HAP-1 (cell line): ENCODE results near the gene ARFIP1.

ENCODE experiments used
- DNase-seq, 2 experiments: peaks; one replicate each; pipeline ENCODE4 v3.0.0-alpha.2; 2016 to 2020; ENCODE audit warnings: low spot score in 2 of 2
- H3K27me3 ChIP-seq: fragments of 250-450 bp; sonication (Bioruptor Pico); 2 replicates; pipeline ENCODE4 v1.5.1; 2020; ENCODE audit warnings: low read depth, mild to moderate bottlenecking, moderate library complexity
- H3K36me3 ChIP-seq: fragments of 250-450 bp; sonication (Bioruptor Pico); replicated peaks from 2 replicates; pipeline ENCODE4 v1.5.1; 2020; ENCODE audit warnings: mild to moderate bottlenecking
- H3K4me1 ChIP-seq: fragments of 250-450 bp; sonication (Bioruptor Pico); 2 replicates; pipeline ENCODE4 v1.5.1; 2020; ENCODE audit warnings: mild to moderate bottlenecking
- H3K4me3 ChIP-seq: fragments of 250-450 bp; sonication (Bioruptor Pico); 2 replicates; pipeline ENCODE4 v1.5.1; 2020; ENCODE audit warnings: mild to moderate bottlenecking, moderate library complexity
- H3K9me3 ChIP-seq: fragments of 250-450 bp; sonication (Bioruptor Pico); 2 replicates; pipeline ENCODE4 v1.5.1; 2020; ENCODE audit warnings: mild to moderate bottlenecking, moderate library complexity
- in situ Hi-C: fragments of 300-500 bp; cut with MboI; formaldehyde crosslinking; loops from 3 replicates; pipeline ENCODE4 v1.14.3; 2020; ENCODE audit warnings: low sequenced_read_pairs, inconsistent platforms, mixed read lengths

Gene ARFIP1

DNA sequence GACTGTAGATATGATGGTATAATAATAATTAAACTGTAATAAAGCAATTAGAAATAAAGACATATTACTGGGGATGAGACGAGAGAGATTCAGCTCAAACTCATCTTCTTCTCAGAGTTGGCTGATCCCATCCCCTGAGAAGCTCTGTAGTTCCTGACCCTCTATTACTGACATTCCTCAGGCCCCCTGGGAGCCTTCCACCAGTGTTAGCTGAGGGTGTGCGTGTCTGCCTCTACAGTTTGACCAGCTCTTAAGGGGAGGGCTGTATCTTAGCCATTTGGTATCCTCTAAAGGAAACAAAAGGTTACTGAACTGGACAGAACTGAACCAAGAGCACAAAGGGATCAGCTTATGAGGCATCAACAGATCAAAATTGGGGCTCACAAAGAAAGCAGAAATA, 167.6 kb downstream of the ARFIP1 start:
- DNase-seq = no peak
- Histone ChIP-seq H3K27me3 (no peaks in the 10 kb centered on the region), H3K4me1 (no peaks in the 10 kb centered on the region), H3K4me3 (no peak overlapping the region), H3K36me3 (no peaks in the 10 kb centered on the region), H3K9me3 (no peaks in the 10 kb centered on the region)
- in situ Hi-C loops = no loop called here

DNA sequence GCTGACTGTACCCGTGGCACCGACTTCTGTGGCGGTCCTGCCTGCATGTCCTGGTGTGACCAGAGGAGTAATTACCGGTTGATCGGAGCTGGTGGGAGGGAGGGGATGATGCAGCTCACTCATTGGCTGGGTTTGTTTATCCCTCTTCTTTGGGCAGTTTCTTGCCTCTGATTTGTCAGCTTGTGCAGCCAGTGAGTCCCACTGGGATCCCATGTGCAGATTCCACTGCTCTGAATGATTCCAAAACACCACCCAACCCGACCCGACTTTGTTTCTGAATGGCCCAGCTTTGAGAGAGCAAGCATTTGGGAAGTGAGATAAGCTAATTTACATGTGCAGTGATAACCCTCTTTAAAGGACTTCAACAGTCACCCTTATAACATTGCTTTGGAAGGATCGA, 170.2 kb downstream of the ARFIP1 start:
- in situ Hi-C loops = no loop called here
- H3K27me3 ChIP-seq = no peaks in the 10 kb centered on the region
- DNase-seq = no peak
- no peaks in the 10 kb centered on the region for H3K36me3 ChIP-seq
- H3K4me1 ChIP-seq = no peaks in the 10 kb centered on the region
- H3K4me3 ChIP-seq = no peak overlapping the region
- no peaks in the 10 kb centered on the region for H3K9me3 ChIP-seq

DNA sequence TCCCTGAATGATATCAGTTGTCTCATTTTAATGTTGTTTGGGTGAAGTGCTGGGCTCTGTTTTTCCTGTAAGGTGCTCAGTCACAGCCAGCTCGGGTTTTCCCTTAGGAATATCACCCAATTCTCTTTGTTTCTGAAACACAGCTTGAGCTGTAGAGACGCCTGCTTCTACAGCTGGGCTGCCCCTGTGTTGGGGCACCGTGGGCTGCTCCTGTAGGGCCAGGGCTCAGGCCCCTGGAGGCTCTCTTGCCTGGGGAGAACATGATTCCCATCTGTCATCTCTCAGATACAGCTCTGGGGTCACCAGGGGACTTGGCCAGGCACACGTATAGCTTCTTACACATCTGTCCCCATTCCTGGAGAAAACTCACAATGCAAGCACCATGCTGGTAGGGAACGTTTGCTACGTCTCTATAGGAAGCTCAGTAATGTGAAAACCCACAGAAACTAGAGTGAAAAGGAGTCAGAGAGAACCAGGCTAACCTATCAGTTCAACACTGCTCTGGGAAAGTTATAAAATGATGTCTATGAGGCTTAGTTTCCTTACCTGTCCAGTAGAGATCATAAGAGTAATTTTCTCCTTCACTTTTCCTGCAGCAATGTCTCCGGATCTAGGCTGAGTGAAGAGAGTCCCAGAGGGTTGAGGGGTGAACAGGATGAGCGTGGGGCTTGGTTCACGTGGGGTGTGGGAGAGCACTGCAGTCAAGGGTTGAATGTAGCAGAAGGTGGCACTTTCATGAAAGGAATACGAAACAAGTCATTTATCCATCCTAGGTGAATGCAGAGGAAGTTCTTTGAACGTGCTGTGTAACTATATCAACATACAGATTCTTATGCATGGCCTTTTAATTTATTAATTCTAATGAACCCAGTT, 170.9 kb downstream of the ARFIP1 start:
- no peaks in the 10 kb centered on the region for H3K4me1 ChIP-seq

DNA sequence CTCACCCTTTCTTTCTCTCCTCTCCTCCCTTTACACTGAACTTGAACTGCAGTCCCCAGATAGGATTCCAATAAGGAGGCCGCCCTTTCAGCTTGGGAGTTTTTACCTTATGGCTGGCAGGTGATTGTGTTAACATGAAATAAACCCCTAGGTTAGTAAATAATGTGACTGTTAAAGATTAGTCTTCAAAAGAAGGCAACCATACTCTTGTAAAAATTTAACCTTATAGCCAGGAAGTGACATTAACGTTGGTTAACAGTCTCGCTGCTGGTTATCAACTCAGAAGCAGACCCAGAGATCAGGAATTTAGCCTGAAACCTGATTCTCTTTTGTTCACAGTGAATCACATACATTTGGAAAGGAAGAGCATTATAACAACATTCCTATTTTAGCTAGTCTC, 171.6 kb downstream of the ARFIP1 start:
- in situ Hi-C loops = no loop called here
- Histone ChIP-seq H3K4me3 (no peak overlapping the region), H3K4me1 (no peaks in the 10 kb centered on the region), H3K36me3 (no peaks in the 10 kb centered on the region), H3K9me3 (no peaks in the 10 kb centered on the region), H3K27me3 (no peaks in the 10 kb centered on the region)
- no peak for DNase-seq

More for the DNA sequence above, 170.9 kb downstream of the ARFIP1 start:
- Histone ChIP-seq H3K36me3 (no peaks in the 10 kb centered on the region), H3K27me3 (no peaks in the 10 kb centered on the region), H3K4me3 (no peak overlapping the region), H3K9me3 (no peaks in the 10 kb centered on the region)
- DNase-seq = no peak
- in situ Hi-C loops = no loop called here

DNA sequence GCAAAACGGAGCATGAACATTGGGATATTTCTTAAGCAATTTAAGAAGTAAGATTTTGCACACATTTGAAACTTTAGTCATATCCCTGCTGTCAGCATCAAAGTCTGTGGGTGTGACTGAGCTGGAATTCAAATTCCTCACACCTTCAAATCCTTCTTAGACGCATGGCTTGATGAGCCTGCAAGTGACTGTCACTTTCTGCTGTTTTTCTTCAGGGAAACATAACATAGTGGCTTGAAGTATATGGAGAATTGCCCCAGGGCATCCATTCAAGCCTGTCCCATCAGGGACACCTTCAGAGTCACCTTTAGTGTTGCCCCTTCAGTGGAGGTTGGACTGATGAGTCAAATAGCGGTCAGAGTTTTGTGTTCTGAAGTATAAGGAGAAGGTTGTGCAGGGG, 173.8 kb downstream of the ARFIP1 start:
- Histone ChIP-seq H3K4me3 (no peak overlapping the region), H3K4me1 (peaks cover 6% of the 10 kb centered on the region; the same call in 1 of the 2 replicates), H3K9me3 (no peaks in the 10 kb centered on the region), H3K27me3 (no peaks in the 10 kb centered on the region), H3K36me3 (no peaks in the 10 kb centered on the region)
- DNase-seq = no peak
- in situ Hi-C loops = no loop called here

DNA sequence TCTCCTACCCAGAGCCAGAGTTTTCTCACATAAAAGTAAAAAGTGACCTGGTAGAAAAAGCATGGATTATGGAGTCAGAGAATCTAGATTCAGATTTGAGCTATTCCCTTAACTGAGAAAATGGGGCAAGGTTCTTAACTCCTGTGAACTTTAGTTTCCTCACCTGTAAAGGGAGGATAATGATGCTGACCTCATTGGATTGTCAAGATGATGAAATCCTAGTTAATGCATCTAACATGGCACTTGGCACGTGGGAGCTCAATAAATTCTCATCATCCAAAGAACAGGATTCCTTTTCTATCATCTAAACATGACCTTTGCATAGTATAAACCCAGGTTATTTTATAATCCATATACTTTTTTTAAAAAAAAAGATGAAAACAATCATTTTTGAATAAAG, 175.0 kb downstream of the ARFIP1 start:
- in situ Hi-C loops = no loop called here
- no peak for DNase-seq
- Histone ChIP-seq H3K9me3 (no peaks in the 10 kb centered on the region), H3K27me3 (no peaks in the 10 kb centered on the region), H3K4me3 (no peak overlapping the region), H3K36me3 (no peaks in the 10 kb centered on the region), H3K4me1 (peaks cover 6% of the 10 kb centered on the region; the same call in 1 of the 2 replicates)

DNA sequence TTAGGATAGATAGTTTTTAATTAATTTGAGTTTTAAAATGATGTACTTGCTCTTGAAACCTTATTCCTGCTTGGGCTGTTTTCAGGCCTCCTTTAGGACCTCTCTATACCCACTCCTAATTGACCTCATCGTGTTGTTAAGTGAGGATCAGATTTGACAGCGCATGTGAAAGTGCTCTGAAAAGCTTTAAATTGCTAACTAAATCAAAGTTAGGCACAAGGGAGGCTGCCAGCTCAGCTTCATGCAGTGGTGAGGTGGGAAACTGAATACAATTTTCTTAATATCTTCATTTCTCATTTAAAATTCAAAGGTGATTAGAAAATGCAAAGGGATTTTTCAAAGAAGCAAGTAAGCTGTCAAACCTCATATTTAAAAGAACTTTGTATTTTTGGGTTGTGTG, 176.4 kb downstream of the ARFIP1 start:
- Histone ChIP-seq H3K4me1 (peaks cover 6% of the 10 kb centered on the region; the same call in 1 of the 2 replicates), H3K36me3 (no peaks in the 10 kb centered on the region), H3K27me3 (no peaks in the 10 kb centered on the region), H3K4me3 (no peak overlapping the region), H3K9me3 (no peaks in the 10 kb centered on the region)
- no peak for DNase-seq
- in situ Hi-C loops = no loop called here

DNA sequence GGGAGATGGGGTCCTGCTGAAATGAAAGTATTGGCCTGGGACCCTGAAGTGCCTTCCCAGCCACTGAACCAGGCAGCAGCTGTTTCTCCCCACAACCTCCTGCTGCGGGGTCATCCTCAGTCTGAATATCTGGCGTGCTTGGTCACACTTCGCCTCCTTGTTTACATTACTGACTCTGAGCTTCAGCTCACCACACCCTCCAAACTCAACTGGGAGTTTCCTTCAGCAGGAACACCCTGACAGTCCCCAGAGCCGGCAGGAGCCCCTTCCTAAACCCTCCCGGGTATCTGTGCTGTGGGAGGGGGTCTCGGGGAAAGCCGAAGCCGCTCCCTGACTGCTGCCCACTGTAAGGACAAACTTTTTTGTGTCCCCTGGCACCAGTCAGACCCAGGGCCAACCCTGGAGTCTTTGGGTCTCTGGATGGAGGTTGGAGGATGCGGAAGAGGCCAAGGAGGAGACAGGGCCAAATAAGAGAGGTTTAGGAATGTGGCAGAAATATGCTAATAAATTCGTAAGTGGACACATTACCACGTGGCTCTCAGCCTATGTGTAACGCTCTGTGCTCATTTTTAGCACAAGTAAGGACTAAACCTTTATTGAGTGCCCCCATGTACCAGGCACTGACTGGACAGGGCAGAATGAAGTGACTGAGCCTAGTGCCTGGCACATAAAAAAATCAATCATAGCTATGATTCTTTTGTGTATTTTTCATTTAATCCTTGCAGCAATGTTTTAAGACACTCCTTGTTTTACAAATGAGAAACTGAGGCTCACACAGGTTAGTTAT, 177.1 kb downstream of the ARFIP1 start:
- no peak for DNase-seq
- Histone ChIP-seq H3K27me3 (no peaks in the 10 kb centered on the region), H3K4me1 (peaks cover 6% of the 10 kb centered on the region; the same call in 1 of the 2 replicates), H3K9me3 (no peaks in the 10 kb centered on the region), H3K36me3 (no peaks in the 10 kb centered on the region), H3K4me3 (no peak overlapping the region)
- in situ Hi-C loops = no loop called here

DNA sequence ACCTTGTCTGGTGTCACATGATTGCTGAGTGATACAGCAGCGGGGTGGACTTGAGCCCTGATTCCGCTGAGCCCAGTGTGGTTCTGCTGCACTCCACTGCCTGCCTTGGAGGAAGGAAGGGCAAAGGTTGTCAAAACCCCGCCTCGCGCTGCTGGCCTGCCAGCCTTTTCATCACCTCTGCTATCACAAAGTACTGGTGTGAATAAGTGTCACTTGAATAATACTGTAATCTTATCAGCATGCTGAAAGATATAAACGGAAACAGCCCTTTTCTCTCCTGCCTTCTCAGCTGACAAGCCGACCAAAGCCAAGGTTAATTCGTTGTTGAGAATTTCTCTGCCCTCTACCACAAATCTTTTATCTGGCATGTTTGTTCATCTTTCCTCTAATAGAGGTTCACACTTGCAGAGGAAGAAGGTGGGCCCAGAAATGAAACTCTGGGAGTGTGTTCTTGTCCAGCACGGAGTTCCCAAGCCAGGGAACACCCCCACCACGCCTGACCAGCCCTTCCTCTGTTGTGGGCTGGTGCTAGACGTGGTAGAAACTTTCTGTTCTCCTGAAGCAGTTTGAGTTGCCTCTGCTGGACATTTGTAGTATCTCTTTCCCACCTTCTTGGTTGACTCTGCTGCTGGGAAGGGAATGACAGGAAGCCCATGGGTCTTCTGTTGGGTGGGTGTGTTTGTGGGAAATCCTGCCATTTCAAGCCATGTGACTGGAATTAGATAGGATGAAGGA, 177.8 kb downstream of the ARFIP1 start:
- H3K9me3 ChIP-seq = no peaks in the 10 kb centered on the region
- H3K4me1 ChIP-seq = peaks cover 6% of the 10 kb centered on the region; the same call in 1 of the 2 replicates
- in situ Hi-C loops = no loop called here
- no peak overlapping the region for H3K4me3 ChIP-seq
- no peaks in the 10 kb centered on the region for H3K36me3 ChIP-seq
- DNase-seq = no peak
- H3K27me3 ChIP-seq = no peaks in the 10 kb centered on the region

DNA sequence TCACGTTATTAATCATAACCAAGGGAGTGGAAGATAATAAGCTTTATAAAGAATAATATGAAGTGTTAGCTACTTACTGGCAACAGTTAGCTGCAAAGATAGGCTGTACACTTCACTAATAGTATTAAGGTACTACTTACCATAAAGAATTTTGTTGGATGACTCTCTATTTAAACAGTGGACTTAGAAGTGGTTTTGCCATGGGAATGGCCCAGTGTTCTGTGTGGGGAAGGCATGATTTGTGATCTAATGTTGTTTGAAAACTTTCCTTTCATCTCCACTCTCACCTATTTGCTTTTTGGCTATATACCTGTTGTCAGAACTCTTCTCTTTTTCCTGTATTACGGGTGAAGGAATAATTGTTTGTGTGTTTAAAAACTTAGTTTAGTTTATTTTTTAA, 179.3 kb downstream of the ARFIP1 start:
- Histone ChIP-seq H3K9me3 (no peaks in the 10 kb centered on the region), H3K27me3 (no peaks in the 10 kb centered on the region), H3K36me3 (no peaks in the 10 kb centered on the region), H3K4me1 (peaks cover 6% of the 10 kb centered on the region; the same call in 1 of the 2 replicates), H3K4me3 (no peak overlapping the region)
- no peak for DNase-seq
- in situ Hi-C loops = no loop called here

DNA sequence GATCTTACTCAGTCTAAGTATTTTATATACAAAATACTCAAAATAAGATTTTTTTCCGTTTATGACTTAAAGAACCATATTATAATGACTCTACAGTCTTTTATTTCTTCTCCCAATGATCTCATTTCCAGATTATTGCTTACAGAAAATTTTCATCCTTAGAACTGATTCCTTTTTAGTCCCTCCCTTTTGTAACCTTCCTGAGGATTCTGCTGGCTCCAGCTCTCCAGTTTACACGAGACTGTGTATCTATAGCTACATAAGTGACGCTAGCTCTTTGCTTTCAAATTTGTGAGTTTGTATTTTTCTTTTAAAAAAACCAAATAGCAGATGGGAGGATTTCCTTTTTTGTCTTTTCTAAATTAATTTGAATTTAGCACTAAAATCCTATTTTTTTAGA, 180.3 kb downstream of the ARFIP1 start:
- no peak for DNase-seq
- no peaks in the 10 kb centered on the region for H3K36me3 ChIP-seq
- H3K4me1 ChIP-seq = peaks cover 6% of the 10 kb centered on the region; the same call in 1 of the 2 replicates
- H3K9me3 ChIP-seq = no peaks in the 10 kb centered on the region
- H3K27me3 ChIP-seq = no peaks in the 10 kb centered on the region
- in situ Hi-C loops = no loop called here
- H3K4me3 ChIP-seq = no peak overlapping the region

DNA sequence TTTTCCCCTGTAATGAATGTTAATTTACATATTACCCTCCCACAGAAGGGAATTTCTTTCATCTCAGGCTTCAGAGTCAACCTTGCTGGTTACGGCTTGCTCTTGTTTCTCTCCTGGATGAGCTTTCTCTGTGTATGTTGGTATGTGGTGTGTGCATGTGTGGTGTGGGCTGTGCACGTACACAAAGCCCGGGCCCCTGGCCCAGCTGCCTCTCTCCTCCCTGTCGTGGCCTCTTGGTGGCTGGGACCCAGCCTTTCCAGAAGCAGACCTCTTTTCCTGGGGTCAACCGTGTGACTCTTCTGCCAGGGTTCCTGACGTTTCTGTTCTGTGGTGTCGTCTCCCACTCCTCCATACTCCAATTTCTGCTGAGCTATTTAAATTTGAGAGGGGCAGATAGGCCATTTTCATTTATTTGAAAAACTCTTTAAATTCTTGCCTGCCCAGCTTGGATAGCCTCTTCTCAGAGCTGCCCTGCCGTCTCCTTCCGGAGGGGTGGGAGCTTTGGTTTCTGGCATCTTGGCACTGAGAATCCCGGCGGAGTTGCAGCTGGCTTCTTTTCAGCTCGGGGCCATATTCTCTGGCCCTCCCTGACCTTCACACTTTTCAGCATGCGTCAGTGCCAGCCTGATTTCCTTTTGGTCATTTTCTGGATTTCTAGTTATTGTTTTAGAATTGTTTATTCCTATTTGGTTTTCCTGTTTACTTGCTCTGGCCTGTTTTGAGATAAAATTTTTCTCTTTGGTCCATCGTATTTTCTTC, 181.4 kb downstream of the ARFIP1 start:
- Histone ChIP-seq H3K27me3 (no peaks in the 10 kb centered on the region), H3K9me3 (no peaks in the 10 kb centered on the region), H3K4me1 (peaks cover 6% of the 10 kb centered on the region; the same call in 1 of the 2 replicates), H3K4me3 (no peak overlapping the region), H3K36me3 (no peaks in the 10 kb centered on the region)
- in situ Hi-C loops = no loop called here
- DNase-seq = no peak

DNA sequence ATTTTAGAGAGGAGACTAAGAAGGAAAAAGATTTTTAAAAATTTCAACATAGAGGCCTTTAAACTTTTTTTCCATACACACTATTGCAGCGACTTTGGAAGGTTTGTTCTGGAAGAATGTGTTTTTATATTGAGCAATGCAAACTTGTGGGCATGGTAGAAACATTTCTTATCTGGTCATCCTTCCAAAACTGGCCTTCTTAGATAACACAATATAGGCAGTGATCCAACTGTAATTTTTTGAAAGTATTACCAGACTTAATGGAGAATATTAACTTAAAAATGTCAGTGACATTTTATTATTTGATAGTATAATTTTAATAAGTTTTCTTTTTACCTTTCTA, 182.0 kb downstream of the ARFIP1 start:
- DNase-seq = no peak
- H3K27me3 ChIP-seq = no peaks in the 10 kb centered on the region
- in situ Hi-C loops = no loop called here
- no peak overlapping the region for H3K4me3 ChIP-seq
- no peaks in the 10 kb centered on the region for H3K9me3 ChIP-seq
- no peaks in the 10 kb centered on the region for H3K36me3 ChIP-seq
- H3K4me1 ChIP-seq = peaks cover 6% of the 10 kb centered on the region; the same call in 1 of the 2 replicates
